HEK293 (cell line): ENCODE measurements around the gene TIMM17B.

ENCODE experiments used
- CTCF ChIP-seq: fragments of 450-650 bp; formaldehyde crosslinking; IDR thresholded peaks from 2 replicates; pipeline ENCODE4 v1.5.1; 2016; ENCODE audit warnings: missing biosample characterization, missing genetic modification characterization
- MYNN ChIP-seq: fragments of 450-650 bp; formaldehyde crosslinking; IDR thresholded peaks from 2 replicates; pipeline ENCODE4 v1.5.1; 2016; ENCODE audit warnings: missing biosample characterization, missing genetic modification characterization, borderline replicate concordance
- ZBTB11 ChIP-seq: fragments of 450-650 bp; formaldehyde crosslinking; conservative IDR thresholded peaks from 2 replicates; pipeline ENCODE4 v1.5.1; 2016; ENCODE audit warnings: low read depth, missing biosample characterization, missing genetic modification characterization
- ZBTB49 ChIP-seq: fragments of 450-650 bp; formaldehyde crosslinking; IDR thresholded peaks from 2 replicates; pipeline ENCODE4 v1.5.1; 2016; ENCODE audit warnings: missing biosample characterization, missing genetic modification characterization, low read depth
- ZNF174 ChIP-seq: fragments of 450-650 bp; formaldehyde crosslinking; IDR thresholded peaks from 2 replicates; pipeline ENCODE4 v1.5.0; 2017; ENCODE audit warnings: missing biosample characterization, mild to moderate bottlenecking, missing genetic modification characterization
- TF ChIP-seq, protein P1 (sequence below): fragments of 450-650 bp; formaldehyde crosslinking; IDR thresholded peaks from 2 replicates; pipeline ENCODE4 v1.5.1; 2016; ENCODE audit warnings: missing biosample characterization, missing genetic modification characterization

- TF ChIP-seq ZBTB11 (tag by site-specific recombination) (no peak), ZNF174 (tag by site-specific recombination) (no peak), ZBTB49 (no peak), MYNN (tag by site-specific recombination) (no peak), CTCF (tag by site-specific recombination) (no peak)
- TF ChIP-seq, protein P1, sequence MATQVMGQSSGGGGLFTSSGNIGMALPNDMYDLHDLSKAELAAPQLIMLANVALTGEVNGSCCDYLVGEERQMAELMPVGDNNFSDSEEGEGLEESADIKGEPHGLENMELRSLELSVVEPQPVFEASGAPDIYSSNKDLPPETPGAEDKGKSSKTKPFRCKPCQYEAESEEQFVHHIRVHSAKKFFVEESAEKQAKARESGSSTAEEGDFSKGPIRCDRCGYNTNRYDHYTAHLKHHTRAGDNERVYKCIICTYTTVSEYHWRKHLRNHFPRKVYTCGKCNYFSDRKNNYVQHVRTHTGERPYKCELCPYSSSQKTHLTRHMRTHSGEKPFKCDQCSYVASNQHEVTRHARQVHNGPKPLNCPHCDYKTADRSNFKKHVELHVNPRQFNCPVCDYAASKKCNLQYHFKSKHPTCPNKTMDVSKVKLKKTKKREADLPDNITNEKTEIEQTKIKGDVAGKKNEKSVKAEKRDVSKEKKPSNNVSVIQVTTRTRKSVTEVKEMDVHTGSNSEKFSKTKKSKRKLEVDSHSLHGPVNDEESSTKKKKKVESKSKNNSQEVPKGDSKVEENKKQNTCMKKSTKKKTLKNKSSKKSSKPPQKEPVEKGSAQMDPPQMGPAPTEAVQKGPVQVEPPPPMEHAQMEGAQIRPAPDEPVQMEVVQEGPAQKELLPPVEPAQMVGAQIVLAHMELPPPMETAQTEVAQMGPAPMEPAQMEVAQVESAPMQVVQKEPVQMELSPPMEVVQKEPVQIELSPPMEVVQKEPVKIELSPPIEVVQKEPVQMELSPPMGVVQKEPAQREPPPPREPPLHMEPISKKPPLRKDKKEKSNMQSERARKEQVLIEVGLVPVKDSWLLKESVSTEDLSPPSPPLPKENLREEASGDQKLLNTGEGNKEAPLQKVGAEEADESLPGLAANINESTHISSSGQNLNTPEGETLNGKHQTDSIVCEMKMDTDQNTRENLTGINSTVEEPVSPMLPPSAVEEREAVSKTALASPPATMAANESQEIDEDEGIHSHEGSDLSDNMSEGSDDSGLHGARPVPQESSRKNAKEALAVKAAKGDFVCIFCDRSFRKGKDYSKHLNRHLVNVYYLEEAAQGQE (tag by site-specific recombination), result no peak
These were observed 39.7 kb upstream of the TIMM17B start for GRCh38 chrX:48937054-48937907.
